ENCODE results near the gene PSEN1. TPM values are rescaled to one million over a fixed set of nuclear protein-coding genes. Genes with fewer than 3 reads are reported as not detected.

The PSEN1 gene
- total and polyA plus RNA-seq, 10 of the 15 experiments (the other 5 are each of a cell fraction or from before 2014, with no cell fraction given), result 8.9 to 32.3 (median 21.8) TPM

- TF ChIP-seq, protein P1, sequence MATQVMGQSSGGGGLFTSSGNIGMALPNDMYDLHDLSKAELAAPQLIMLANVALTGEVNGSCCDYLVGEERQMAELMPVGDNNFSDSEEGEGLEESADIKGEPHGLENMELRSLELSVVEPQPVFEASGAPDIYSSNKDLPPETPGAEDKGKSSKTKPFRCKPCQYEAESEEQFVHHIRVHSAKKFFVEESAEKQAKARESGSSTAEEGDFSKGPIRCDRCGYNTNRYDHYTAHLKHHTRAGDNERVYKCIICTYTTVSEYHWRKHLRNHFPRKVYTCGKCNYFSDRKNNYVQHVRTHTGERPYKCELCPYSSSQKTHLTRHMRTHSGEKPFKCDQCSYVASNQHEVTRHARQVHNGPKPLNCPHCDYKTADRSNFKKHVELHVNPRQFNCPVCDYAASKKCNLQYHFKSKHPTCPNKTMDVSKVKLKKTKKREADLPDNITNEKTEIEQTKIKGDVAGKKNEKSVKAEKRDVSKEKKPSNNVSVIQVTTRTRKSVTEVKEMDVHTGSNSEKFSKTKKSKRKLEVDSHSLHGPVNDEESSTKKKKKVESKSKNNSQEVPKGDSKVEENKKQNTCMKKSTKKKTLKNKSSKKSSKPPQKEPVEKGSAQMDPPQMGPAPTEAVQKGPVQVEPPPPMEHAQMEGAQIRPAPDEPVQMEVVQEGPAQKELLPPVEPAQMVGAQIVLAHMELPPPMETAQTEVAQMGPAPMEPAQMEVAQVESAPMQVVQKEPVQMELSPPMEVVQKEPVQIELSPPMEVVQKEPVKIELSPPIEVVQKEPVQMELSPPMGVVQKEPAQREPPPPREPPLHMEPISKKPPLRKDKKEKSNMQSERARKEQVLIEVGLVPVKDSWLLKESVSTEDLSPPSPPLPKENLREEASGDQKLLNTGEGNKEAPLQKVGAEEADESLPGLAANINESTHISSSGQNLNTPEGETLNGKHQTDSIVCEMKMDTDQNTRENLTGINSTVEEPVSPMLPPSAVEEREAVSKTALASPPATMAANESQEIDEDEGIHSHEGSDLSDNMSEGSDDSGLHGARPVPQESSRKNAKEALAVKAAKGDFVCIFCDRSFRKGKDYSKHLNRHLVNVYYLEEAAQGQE (IDR thresholded peaks at IDR 0.05; ENCODE audit: low read depth, low read length), result 0 out of 2 replicates have a peak, but pooled peaks have one; percentile 8
- TF ChIP-seq, protein P2, sequence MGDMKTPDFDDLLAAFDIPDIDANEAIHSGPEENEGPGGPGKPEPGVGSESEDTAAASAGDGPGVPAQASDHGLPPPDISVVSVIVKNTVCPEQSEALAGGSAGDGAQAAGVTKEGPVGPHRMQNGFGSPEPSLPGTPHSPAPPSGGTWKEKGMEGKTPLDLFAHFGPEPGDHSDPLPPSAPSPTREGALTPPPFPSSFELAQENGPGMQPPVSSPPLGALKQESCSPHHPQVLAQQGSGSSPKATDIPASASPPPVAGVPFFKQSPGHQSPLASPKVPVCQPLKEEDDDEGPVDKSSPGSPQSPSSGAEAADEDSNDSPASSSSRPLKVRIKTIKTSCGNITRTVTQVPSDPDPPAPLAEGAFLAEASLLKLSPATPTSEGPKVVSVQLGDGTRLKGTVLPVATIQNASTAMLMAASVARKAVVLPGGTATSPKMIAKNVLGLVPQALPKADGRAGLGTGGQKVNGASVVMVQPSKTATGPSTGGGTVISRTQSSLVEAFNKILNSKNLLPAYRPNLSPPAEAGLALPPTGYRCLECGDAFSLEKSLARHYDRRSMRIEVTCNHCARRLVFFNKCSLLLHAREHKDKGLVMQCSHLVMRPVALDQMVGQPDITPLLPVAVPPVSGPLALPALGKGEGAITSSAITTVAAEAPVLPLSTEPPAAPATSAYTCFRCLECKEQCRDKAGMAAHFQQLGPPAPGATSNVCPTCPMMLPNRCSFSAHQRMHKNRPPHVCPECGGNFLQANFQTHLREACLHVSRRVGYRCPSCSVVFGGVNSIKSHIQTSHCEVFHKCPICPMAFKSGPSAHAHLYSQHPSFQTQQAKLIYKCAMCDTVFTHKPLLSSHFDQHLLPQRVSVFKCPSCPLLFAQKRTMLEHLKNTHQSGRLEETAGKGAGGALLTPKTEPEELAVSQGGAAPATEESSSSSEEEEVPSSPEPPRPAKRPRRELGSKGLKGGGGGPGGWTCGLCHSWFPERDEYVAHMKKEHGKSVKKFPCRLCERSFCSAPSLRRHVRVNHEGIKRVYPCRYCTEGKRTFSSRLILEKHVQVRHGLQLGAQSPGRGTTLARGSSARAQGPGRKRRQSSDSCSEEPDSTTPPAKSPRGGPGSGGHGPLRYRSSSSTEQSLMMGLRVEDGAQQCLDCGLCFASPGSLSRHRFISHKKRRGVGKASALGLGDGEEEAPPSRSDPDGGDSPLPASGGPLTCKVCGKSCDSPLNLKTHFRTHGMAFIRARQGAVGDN (IDR thresholded peaks at IDR 0.05), result peak; percentile 64; the same call in 1 of the 2 replicates
- TF ChIP-seq JUND (IDR thresholded peaks at IDR 0.05; ENCODE audit: low read depth, low read length), result 0 out of 2 replicates have a peak, but pooled peaks have one; percentile 6
- no peak for TF ChIP-seq HDAC6 (IDR thresholded peaks at IDR 0.05; ENCODE audit: unreplicated experiment)
- TF ChIP-seq RUNX3 (IDR thresholded peaks at IDR 0.05; ENCODE audit: low read length), result peak; percentile 67
- peak in 1 of 2 experiments; percentile 29; a peak in 1 of 4 replicates for TF ChIP-seq BHLHE40 (IDR thresholded peaks at IDR 0.05; ENCODE audit: borderline replicate concordance in 1 of 2, low read depth in 2 of 2, low read length in 1 of 2)
- peak; percentile 93 for TF ChIP-seq CREM (IDR thresholded peaks at IDR 0.05; ENCODE audit: low read depth)
- peak; percentile 87 for TF ChIP-seq SPI1 (IDR thresholded peaks at IDR 0.05; ENCODE audit: borderline replicate concordance, insufficient read depth, low read depth, low read length)
- no peak for TF ChIP-seq CHD4 (IDR thresholded peaks at IDR 0.05)
- TF ChIP-seq NFYB (IDR thresholded peaks at IDR 0.05; ENCODE audit: insufficient read depth, low read depth, low read length), result 0 out of 2 replicates have a peak, but pooled peaks have one; percentile 21
- TF ChIP-seq BRCA1 (IDR thresholded peaks at IDR 0.05; ENCODE audit: low read depth, low read length), result no peak
- TF ChIP-seq CBX3 (IDR thresholded peaks at IDR 0.05; ENCODE audit: borderline replicate concordance, low read depth), result no peak
- TF ChIP-seq CEBPB (IDR thresholded peaks at IDR 0.05; ENCODE audit: borderline replicate concordance in 1 of 2, low read depth in 2 of 2, low read length in 2 of 2), result no peak
- TF ChIP-seq, protein P3, sequence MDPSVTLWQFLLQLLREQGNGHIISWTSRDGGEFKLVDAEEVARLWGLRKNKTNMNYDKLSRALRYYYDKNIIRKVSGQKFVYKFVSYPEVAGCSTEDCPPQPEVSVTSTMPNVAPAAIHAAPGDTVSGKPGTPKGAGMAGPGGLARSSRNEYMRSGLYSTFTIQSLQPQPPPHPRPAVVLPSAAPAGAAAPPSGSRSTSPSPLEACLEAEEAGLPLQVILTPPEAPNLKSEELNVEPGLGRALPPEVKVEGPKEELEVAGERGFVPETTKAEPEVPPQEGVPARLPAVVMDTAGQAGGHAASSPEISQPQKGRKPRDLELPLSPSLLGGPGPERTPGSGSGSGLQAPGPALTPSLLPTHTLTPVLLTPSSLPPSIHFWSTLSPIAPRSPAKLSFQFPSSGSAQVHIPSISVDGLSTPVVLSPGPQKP (IDR thresholded peaks at IDR 0.05; ENCODE audit: low read depth, low read length), result peak; percentile 69
- no peak for TF ChIP-seq ZNF384 (IDR thresholded peaks at IDR 0.05; ENCODE audit: borderline replicate concordance, low read depth, low read length)
Measured at GRCh38 chr14:73136387-73137225, at the start of gene PSEN1 (continued).

Data from GM12878 (cell line).